Esophagus (tissue), 2 donors: Measurements from ENCODE around the gene EVL. TPM values are rescaled to one million over a fixed set of nuclear protein-coding genes. Genes with fewer than 3 reads are reported as not detected.

Experiments
- H3K27ac ChIP-seq, 2 donors: one replicate each; pipeline ENCODE4 v1.5.1; 2013; ENCODE audit warnings: low read depth in 2 of 2, mild to moderate bottlenecking in 2 of 2, inconsistent platforms in 1 of 2, low read length in 1 of 2, moderate library complexity in 1 of 2
- H3K27me3 ChIP-seq, 2 donors: one replicate each; pipeline ENCODE4 v1.6.1; 2013; ENCODE audit warnings: low read length in 2 of 2, control low read depth in 1 of 2, mild to moderate bottlenecking in 1 of 2; ENCODE audit not compliant: insufficient read depth in 2 of 2, control insufficient read depth in 1 of 2
- H3K36me3 ChIP-seq, 2 donors: one replicate each; pipeline ENCODE4 v1.6.1; 2013; ENCODE audit warnings: low read length in 1 of 2; ENCODE audit not compliant: control insufficient read depth in 2 of 2, insufficient read depth in 2 of 2
- H3K4me1 ChIP-seq, 2 donors: one replicate each; pipeline ENCODE4 v1.6.1; 2013; ENCODE audit warnings: low read length in 1 of 2; ENCODE audit not compliant: control insufficient read depth in 2 of 2, insufficient read depth in 2 of 2
- H3K4me3 ChIP-seq, 2 donors: one replicate each; pipeline ENCODE4 v1.5.1; 2013; ENCODE audit warnings: low read length in 2 of 2, mild to moderate bottlenecking in 2 of 2, low read depth in 1 of 2, moderate library complexity in 1 of 2
- H3K9me3 ChIP-seq, 2 donors: one replicate each; pipeline ENCODE4 v1.6.1; 2013; ENCODE audit warnings: mild to moderate bottlenecking in 2 of 2, low read depth in 1 of 2, low read length in 1 of 2, moderate library complexity in 1 of 2; ENCODE audit not compliant: control insufficient read depth in 2 of 2, insufficient read depth in 1 of 2
- WGBS, 2 donors: extraction: QIAGEN DNeasy Blood & Tissue Kit; methylation state at CpG; one replicate each; pipeline ENCODE4 v1.1.7; 2013; 5-methylcytosine and 5-hydroxymethylcytosine counted together
- polyA plus RNA-seq, 2 donors: library from polyadenylated mRNA; stranded (reverse); fragments of 200-250 nt; gene quantifications; one replicate each; pipeline ENCODE4 v1.2.3, GENCODE V29; 2013
- donor health status: healthy with polysubstance abuse.
- donor health status: Bipolar disorder and iron deficiency.

EVL gene
- polyA plus RNA-seq, 2 donors, result 25.3 to 41.9 TPM

DNA sequence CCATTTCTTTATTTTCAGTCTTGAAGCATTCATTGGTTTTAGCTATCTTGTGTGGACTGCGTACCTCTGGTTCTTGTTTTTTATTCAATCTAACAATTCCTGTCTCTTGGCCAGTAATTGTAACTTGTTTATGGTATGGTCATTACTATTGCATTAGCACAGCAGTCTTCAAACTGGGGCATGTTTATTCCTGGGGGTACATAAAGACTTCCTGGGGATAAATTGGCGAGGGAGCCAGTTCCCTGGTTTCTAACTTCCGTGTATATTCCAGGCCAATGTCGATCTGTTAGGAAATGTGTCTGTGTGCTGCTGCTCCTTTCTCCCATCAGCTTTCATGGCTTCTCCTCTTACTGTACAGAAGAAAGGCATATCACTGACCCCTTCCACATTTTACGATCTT lies 13.7 kb upstream of the EVL start:
- Histone ChIP-seq H3K9me3 (no peaks in the 10 kb centered on the region), H3K4me1 (no peaks in the 10 kb centered on the region), H3K36me3 (no peaks in the 10 kb centered on the region), H3K27me3 (no peaks in the 10 kb centered on the region), H3K4me3 (no peak overlapping the region), H3K27ac (no peak overlapping the region)
- WGBS, 2 donors, result 84 to 86% methylated on average over 5 of the region's 5 CpGs

DNA sequence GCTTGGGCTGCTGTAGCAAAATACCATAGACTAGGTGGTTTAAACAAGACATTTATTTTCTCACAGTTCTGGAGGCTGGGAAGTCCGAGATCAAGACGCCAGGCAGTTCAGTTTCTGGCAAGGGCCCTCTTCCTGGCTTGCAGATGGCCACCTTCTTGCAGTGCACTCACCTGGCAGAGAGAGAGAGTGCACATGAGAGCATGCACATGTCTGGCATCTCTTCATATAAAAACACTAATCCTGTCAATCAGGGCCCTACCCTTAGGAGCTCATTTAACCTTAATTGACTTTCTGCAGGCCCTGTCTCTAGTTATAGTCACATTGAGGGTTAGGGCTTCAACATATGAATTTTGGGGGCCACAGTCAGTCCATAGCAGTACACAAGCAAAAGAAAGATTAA lies 12.4 kb upstream of the EVL start:
- H3K36me3 ChIP-seq, result no peaks in the 10 kb centered on the region
- H3K4me3 ChIP-seq, result no peak overlapping the region
- no peak overlapping the region for H3K27ac ChIP-seq
- 43 to 46% methylated on average over 2 of the region's 2 CpGs for WGBS, 2 donors
- no peaks in the 10 kb centered on the region for H3K27me3 ChIP-seq
- no peaks in the 10 kb centered on the region for H3K4me1 ChIP-seq
- H3K9me3 ChIP-seq, result no peaks in the 10 kb centered on the region

DNA sequence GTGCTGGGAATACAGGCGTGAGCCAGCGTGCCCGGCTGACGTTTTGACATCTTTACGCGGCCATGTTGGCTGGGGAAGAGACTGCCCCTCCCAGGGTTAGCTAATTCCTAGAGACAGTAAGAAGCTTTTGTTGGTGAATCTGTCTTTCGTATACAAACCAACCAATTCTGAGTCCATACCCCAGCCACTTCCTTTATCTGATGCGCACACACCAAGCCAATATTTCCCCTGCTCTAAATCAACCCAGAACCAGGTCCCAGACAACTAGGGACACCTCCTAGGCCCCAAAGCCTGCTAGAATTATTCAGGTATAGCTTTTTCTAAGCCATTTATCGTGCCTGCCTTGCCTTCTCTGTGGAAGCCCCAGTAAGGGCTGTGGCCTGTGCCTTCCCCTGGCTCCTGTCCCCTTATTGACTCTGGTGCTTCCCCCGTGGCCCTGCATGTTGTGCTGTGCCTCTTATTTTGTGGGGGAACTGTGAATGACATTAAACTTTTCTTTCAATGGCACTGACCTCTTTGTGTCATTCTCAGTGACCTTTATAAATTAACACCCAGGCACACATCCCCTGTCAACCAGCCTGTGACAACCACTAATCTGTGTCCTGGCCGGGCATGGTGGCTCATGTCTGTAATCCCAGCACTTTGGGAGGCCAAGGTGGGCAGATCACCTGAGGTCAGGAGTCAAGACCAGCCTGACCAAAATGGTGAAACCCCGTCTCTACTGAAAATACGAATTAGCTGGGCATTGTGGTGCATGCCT lies 10.7 kb upstream of the EVL start:
- H3K27me3 ChIP-seq, result no peaks in the 10 kb centered on the region
- H3K4me1 ChIP-seq, result no peaks in the 10 kb centered on the region
- H3K4me3 ChIP-seq, result no peak overlapping the region
- 91 to 92% methylated on average over 13 of the region's 13 CpGs for WGBS, 2 donors
- no peaks in the 10 kb centered on the region for H3K36me3 ChIP-seq
- no peak overlapping the region for H3K27ac ChIP-seq
- H3K9me3 ChIP-seq, result no peaks in the 10 kb centered on the region

- Histone ChIP-seq H3K9me3 (no peaks in the 10 kb centered on the region), H3K27ac (no peak overlapping the region), H3K4me3 (no peak overlapping the region), H3K27me3 (no peaks in the 10 kb centered on the region), H3K4me1 (no peaks in the 10 kb centered on the region), H3K36me3 (no peaks in the 10 kb centered on the region)
- WGBS, 2 donors, result 65 to 67% methylated on average over 3 of the region's 3 CpGs
These were observed 8.8 kb upstream of the EVL start for GRCh38 chr14:100056431-100056830.

DNA sequence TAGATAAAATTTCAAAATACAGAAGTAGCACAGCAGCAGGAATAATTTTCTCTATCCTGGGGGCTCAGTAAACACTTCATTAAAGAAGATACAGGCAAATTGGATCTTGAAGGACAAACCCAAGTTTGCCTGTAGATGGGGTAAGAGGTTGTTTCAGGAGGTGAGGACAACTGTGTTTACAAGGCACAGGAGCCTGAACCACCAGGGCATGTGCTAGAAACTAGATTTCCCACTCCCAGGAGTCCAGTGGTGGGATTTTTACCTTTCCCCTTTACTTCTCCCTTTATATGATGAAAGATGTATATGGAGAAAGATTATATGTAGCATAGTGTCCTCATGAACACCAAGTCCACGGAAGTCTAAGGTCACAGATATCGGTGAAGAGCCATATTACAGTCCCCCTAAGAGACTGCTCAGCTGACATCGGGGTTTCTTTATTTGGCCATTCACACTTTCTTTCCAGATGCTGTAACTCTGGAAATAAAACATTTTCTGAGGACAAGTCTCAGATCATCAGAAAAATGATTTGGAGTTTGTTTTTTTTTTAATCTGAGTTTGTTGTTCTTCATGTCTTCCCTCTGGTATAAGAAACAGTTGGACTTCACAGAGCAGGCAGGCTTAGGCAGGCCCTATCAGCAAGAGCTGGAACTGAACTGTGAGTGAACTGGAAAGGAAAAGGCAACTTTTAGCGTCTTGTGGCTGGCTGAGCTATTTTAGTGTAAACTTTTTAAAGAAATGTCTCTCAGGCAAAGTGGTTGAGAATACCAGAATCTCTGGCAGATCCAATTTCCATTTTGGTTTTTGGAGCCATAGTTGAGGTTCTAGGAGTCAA lies 8.0 kb upstream of the EVL start:
- Histone ChIP-seq H3K4me1 (no peaks in the 10 kb centered on the region), H3K27ac (peak overlapping the region; percentile 76 to 78), H3K4me3 (no peak overlapping the region), H3K9me3 (no peaks in the 10 kb centered on the region), H3K36me3 (no peaks in the 10 kb centered on the region), H3K27me3 (no peaks in the 10 kb centered on the region)
- 47 to 58% methylated on average over 4 of the region's 4 CpGs for WGBS, 2 donors

- Histone ChIP-seq H3K4me1 (no peaks in the 10 kb centered on the region), H3K27ac (peak overlapping the region; percentile 71 to 77), H3K36me3 (no peaks in the 10 kb centered on the region), H3K27me3 (no peaks in the 10 kb centered on the region), H3K9me3 (no peaks in the 10 kb centered on the region), H3K4me3 (no peak overlapping the region)
- WGBS, 2 donors, result 56 to 62% methylated on average over 4 of the region's 4 CpGs
These were observed 6.3 kb upstream of the EVL start for GRCh38 chr14:100058777-100059437.

DNA sequence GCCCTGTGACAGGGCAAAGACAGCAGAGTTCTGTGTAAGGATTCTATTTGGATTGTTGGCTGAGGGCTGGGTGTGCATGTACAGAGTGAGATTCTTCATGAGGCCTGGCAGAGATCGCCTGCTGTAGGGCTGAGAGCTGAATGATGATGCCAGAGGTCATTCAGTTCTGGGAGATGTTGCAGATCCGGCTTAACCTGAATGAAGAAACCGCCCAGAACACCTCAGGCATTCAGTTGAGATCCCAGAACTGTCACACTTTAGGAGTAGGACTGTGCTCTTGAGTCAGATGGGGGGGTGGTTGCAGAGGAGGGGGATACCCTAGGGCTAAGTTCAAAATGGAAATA lies 5.8 kb upstream of the EVL start:
- Histone ChIP-seq H3K9me3 (no peaks in the 10 kb centered on the region), H3K4me3 (no peak overlapping the region), H3K27me3 (no peaks in the 10 kb centered on the region), H3K4me1 (no peaks in the 10 kb centered on the region), H3K36me3 (no peaks in the 10 kb centered on the region), H3K27ac (peak overlapping the region; percentile 71 to 77)
- 61 to 73% methylated on average over 3 of the region's 3 CpGs for WGBS, 2 donors

DNA sequence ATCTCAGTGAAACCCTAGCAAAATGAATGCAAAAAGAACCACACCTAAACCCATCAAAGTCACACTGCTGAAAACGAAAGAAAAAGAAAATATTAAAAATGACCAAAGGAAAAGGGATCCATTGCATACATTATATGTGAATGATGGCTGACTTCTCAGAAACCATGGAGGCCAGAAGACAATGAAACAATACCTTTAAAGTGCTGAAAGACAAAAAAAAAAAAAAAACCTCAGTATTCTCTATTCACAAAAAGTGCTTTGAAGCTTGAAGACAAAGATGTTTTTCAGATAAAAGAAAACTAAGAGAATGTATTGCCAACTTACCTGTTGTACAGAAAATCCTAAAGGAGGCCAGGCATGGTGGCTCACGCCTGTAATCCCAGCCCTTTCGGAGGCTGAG lies 4.5 kb upstream of the EVL start:
- no peaks in the 10 kb centered on the region for H3K36me3 ChIP-seq
- no peak overlapping the region for H3K27ac ChIP-seq
- 83 to 87% methylated on average over 3 of the region's 3 CpGs for WGBS, 2 donors
- no peaks in the 10 kb centered on the region for H3K9me3 ChIP-seq
- no peak overlapping the region for H3K4me3 ChIP-seq
- H3K4me1 ChIP-seq, result no peaks in the 10 kb centered on the region
- H3K27me3 ChIP-seq, result no peaks in the 10 kb centered on the region

- peaks cover 0 to 2% of the 10 kb centered on the region in 2 donors for H3K4me1 ChIP-seq
These were observed 2.6 kb upstream of the EVL start for GRCh38 chr14:100062590-100062989.

More at GRCh38 chr14:100062590-100062989, 2.6 kb upstream of the EVL start:
- H3K27ac ChIP-seq, result peak overlapping the region in 1 of 2 donors; percentile 8
- no peaks in the 10 kb centered on the region for H3K36me3 ChIP-seq
- H3K27me3 ChIP-seq, result no peaks in the 10 kb centered on the region
- H3K4me3 ChIP-seq, result no peak overlapping the region
- no peaks in the 10 kb centered on the region for H3K9me3 ChIP-seq
- 76% methylated on average over 4 of the region's 4 CpGs for WGBS, 2 donors
